MCF 10A (cell line): ENCODE data around the gene FZD2. TPM values are rescaled to one million over a fixed set of nuclear protein-coding genes. Genes with fewer than 3 reads are reported as not detected.
"Not testable (repeated sequence)": the region's sequence is repeated elsewhere in the genome, so short reads cannot be mapped to it uniquely, and the experiment has no call there.

Experiments
- BruUV-seq: library from RNA; stranded (reverse); fragments of 400-500 nt; replicated peaks from 2 replicates; lab custom pipeline; 2021; lab: Mats Ljungman, UMichigan
- CTCF ChIA-PET: fragments of 300-600 bp; sonication (Branson Sonifier 250); formaldehyde crosslinking; extraction: SDS; loops from one replicate; lab custom pipeline; 2021; ENCODE audit warnings: antibody characterized with exemption, inconsistent platforms; lab: Yijun Ruan, JAX
- POLR2A ChIA-PET: fragments of 300-600, 350-650 bp; sonication (Branson Sonifier 250); formaldehyde crosslinking; extraction: SDS; loops from one replicate; lab custom pipeline; 2020; ENCODE audit warnings: antibody characterized with exemption, inconsistent platforms; lab: Yijun Ruan, JAX
- DNase-seq: peaks from one replicate; pipeline ENCODE4 v3.0.0-alpha.2; 2018; ENCODE audit not compliant: unreplicated experiment
- H3K27ac Mint-ChIP-seq: one replicate; pipeline ENCODE4 v1.8.0; 2022; ENCODE audit warnings: mild to moderate bottlenecking, low read depth, mixed read lengths; ENCODE audit not compliant: unreplicated experiment
- H3K27me3 Mint-ChIP-seq: one replicate; pipeline ENCODE4 v1.8.0; 2022; ENCODE audit warnings: mixed read lengths; ENCODE audit not compliant: insufficient read depth, unreplicated experiment
- H3K36me3 Mint-ChIP-seq: one replicate; pipeline ENCODE4 v1.8.0; 2022; ENCODE audit warnings: mild to moderate bottlenecking, moderate library complexity, mixed read lengths; ENCODE audit not compliant: insufficient read depth, unreplicated experiment
- H3K4me1 Mint-ChIP-seq: one replicate; pipeline ENCODE4 v1.8.0; 2022; ENCODE audit warnings: mixed read lengths; ENCODE audit not compliant: insufficient read depth, unreplicated experiment
- H3K4me3 Mint-ChIP-seq: one replicate; pipeline ENCODE4 v1.8.0; 2022; ENCODE audit warnings: mild to moderate bottlenecking, moderate library complexity, mixed read lengths; ENCODE audit not compliant: unreplicated experiment
- H3K9me3 Mint-ChIP-seq: one replicate; pipeline ENCODE4 v1.8.0; 2022; ENCODE audit warnings: mixed read lengths; ENCODE audit not compliant: unreplicated experiment
- CTCF ChIP-seq: fragments of 200-600 bp; IDR thresholded peaks from one replicate; pipeline ENCODE4 v1.8.0; 2022; ENCODE audit warnings: antibody characterized with exemption, mild to moderate bottlenecking; ENCODE audit not compliant: unreplicated experiment
- intact Hi-C: fragments of 100-400 bp; cut with micrococcal nuclease; formaldehyde crosslinking; loops from 2 replicates; pipeline ENCODE4 v1.14.1; 2022
- total RNA-seq: library from RNA; stranded (reverse); gene quantifications from 2 replicates; pipeline ENCODE4 v1.2.3, GENCODE V29; 2022

Gene FZD2
- total RNA-seq, 1 experiment from 2014 or later, result 6.8 TPM

- intact Hi-C loops, result no loop called here
- peaks cover 21% of the 10 kb centered on the region for H3K4me1 Mint-ChIP-seq
- TF ChIP-seq CTCF, result no peak
- CTCF ChIA-PET, result no interaction called here
- no peaks in the 10 kb centered on the region for H3K9me3 Mint-ChIP-seq
- H3K36me3 Mint-ChIP-seq, result peaks cover 23% of the 10 kb centered on the region
- H3K27me3 Mint-ChIP-seq, result no peaks in the 10 kb centered on the region
- H3K27ac Mint-ChIP-seq, result no peak overlapping the region
- BruUV-seq, result no TSS peak
- H3K4me3 Mint-ChIP-seq, result peak overlapping the region; percentile 64
- POLR2A ChIA-PET, result no interaction called here
- no peak for DNase-seq
Measured at GRCh38 chr17:44559634-44560554, 2.6 kb downstream of the FZD2 start.

- DNase-seq, result no peak
- intact Hi-C loops, result no loop called here
- Mint-ChIP-seq H3K36me3 (peaks cover 23% of the 10 kb centered on the region), H3K27ac (no peak overlapping the region), H3K27me3 (no peaks in the 10 kb centered on the region), H3K4me1 (peaks cover 8% of the 10 kb centered on the region), H3K4me3 (no peak overlapping the region), H3K9me3 (no peaks in the 10 kb centered on the region)
- CTCF ChIA-PET, result interaction anchor here (0.9 kb wide), 1 partner anchor 28 kb away, joined by 5 read pairs; no protein-coding TSS in a partner anchor
- POLR2A ChIA-PET, result no interaction called here
- no peak for TF ChIP-seq CTCF
- BruUV-seq, result no TSS peak
Measured at GRCh38 chr17:44561237-44561623, 3.9 kb downstream of the FZD2 start.

- Mint-ChIP-seq H3K27ac (no peak overlapping the region), H3K36me3 (peaks cover 19% of the 10 kb centered on the region), H3K9me3 (no peaks in the 10 kb centered on the region), H3K4me1 (peaks cover 8% of the 10 kb centered on the region), H3K27me3 (no peaks in the 10 kb centered on the region), H3K4me3 (no peak overlapping the region)
- POLR2A ChIA-PET, result no interaction called here
- no peak for TF ChIP-seq CTCF
- BruUV-seq, result no TSS peak
- CTCF ChIA-PET, result interaction anchor here (0.6 kb wide), 1 partner anchor 47 kb away, joined by 6 read pairs; no protein-coding TSS in a partner anchor
- intact Hi-C loops, result no loop called here
- no peak for DNase-seq
Measured at GRCh38 chr17:44564429-44564828, 7.1 kb downstream of the FZD2 start.

- DNase-seq, result no peak
- TF ChIP-seq CTCF, result peak; percentile 36
- BruUV-seq, result no TSS peak
- CTCF ChIA-PET, result interaction anchor here (0.7 kb wide), 1 partner anchor 19 kb away, joined by 3 read pairs; no protein-coding TSS in a partner anchor
- H3K4me1 Mint-ChIP-seq, result no peaks in the 10 kb centered on the region
- peaks cover 13% of the 10 kb centered on the region for H3K36me3 Mint-ChIP-seq
- POLR2A ChIA-PET, result interaction anchor here (1.6 kb wide), 1 partner anchor 9 kb away, joined by 7 read pairs; the partner anchor contains the start of gene FZD2
- H3K4me3 Mint-ChIP-seq, result no peak overlapping the region
- intact Hi-C loops, result no loop called here
- H3K27ac Mint-ChIP-seq, result no peak overlapping the region
- no peaks in the 10 kb centered on the region for H3K27me3 Mint-ChIP-seq
- H3K9me3 Mint-ChIP-seq, result no peaks in the 10 kb centered on the region
Measured at GRCh38 chr17:44565866-44566443, 8.7 kb downstream of the FZD2 start.

- H3K36me3 Mint-ChIP-seq, H3K27me3 Mint-ChIP-seq, BruUV-seq, H3K4me3 Mint-ChIP-seq, intact Hi-C loops, H3K27ac Mint-ChIP-seq, DNase-seq, H3K4me1 Mint-ChIP-seq, H3K9me3 Mint-ChIP-seq: not testable (repeated sequence)
- ChIA-PET CTCF (interaction anchor here (0.7 to 2.4 kb wide), 2 partner anchors 35 to 1436 kb away, joined by 3 to 19 read pairs; no protein-coding TSS in a partner anchor), POLR2A (interaction anchor here (1.2 to 1.6 kb wide), 2 partner anchors 11 to 64 kb away, joined by 4 to 7 read pairs; partner anchors contain the start of gene FZD2)
Measured at GRCh38 chr17:44568311-44568944, 11.1 kb downstream of the FZD2 start.
